HepG2 (cell line): Measurements from ENCODE around the gene NOC3L. TPM values are rescaled to one million over a fixed set of nuclear protein-coding genes. Genes with fewer than 3 reads are reported as not detected.

Experiments
- ATAC-seq: fragments of 200-7000 bp; cut with Tn5 transposase; 3 replicates; pipeline ENCODE4 v1.9.1; 2020; ENCODE audit warnings: mild to moderate bottlenecking, moderate library complexity
- BruUV-seq: library from RNA; stranded (reverse); fragments of 400-500 nt; replicated peaks from 2 replicates; lab custom pipeline; 2021; lab: Mats Ljungman, UMichigan
- CTCF ChIA-PET: fragments of 300-600 bp; formaldehyde crosslinking; extraction: SDS; loops from one replicate; lab custom pipeline; 2021; ENCODE audit warnings: low total read pairs, inconsistent platforms, low intra/inter-chr PET ratio; lab: Yijun Ruan, JAX
- POLR2A ChIA-PET: fragments of 350-600 bp; sonication (Branson Sonifier 250); formaldehyde crosslinking; loops from one replicate; lab custom pipeline; 2020; ENCODE audit warnings: antibody characterized with exemption, inconsistent platforms; lab: Yijun Ruan, JAX
- DNase-seq: peaks from one replicate; pipeline ENCODE4 v3.0.0-alpha.2; 2015; ENCODE audit warnings: low spot score
- FAIRE-seq: peaks from 3 replicates; lab custom pipeline; 2011; peaks lifted over from hg19 to GRCh38; lab: Jason Lieb, UNC
- H2AFZ ChIP-seq: one replicate; pipeline ENCODE4 v1.6.1; 2011; ENCODE audit warnings: low read length, inconsistent platforms
- H3K27ac ChIP-seq: fragments of 300-600 bp; 3 replicates; pipeline ENCODE4 v1.8.0; 2011; ENCODE audit warnings: mixed run types, mild to moderate bottlenecking, mixed read lengths, low read length, inconsistent platforms; ENCODE audit not compliant: insufficient read depth; ENCODE audit errors: extremely low read length
- H3K27me3 ChIP-seq, 2 experiments: fragments of 200-600 bp in 1 of 2; 2 replicates in 1 of 2; 3 replicates in 1 of 2; pipeline versions ENCODE4 v1.6.0 to v1.8.0; 2011; ENCODE audit warnings: low read length in 2 of 2, mild to moderate bottlenecking in 2 of 2, moderate library complexity in 2 of 2, inconsistent platforms in 1 of 2; ENCODE audit not compliant: insufficient read depth in 2 of 2, control insufficient read depth in 1 of 2
- H3K36me3 ChIP-seq, 2 experiments: fragments of 200-600 bp in 1 of 2; replicated peaks in 1 of 2; 2 replicates in 1 of 2; 3 replicates in 1 of 2; pipeline versions ENCODE4 v1.5.1 to v1.8.0; 2011; ENCODE audit warnings: low read length in 2 of 2, inconsistent platforms in 1 of 2; ENCODE audit not compliant: insufficient read depth in 2 of 2, control insufficient read depth in 1 of 2
- H3K4me1 ChIP-seq: 2 replicates; pipeline ENCODE4 v1.5.1; 2012; ENCODE audit warnings: low read length, inconsistent platforms; ENCODE audit not compliant: insufficient read depth
- H3K4me2 ChIP-seq: 2 replicates; pipeline ENCODE4 v1.6.0; 2011; ENCODE audit warnings: low read depth, low read length, inconsistent platforms
- H3K4me3 ChIP-seq, 3 experiments: fragments of 200-600 bp in 1 of 3; sonication (generic), shearing (Covaris generic) in 1 of 3; replicated peaks in 1 of 3; 2 replicates each; pipeline ENCODE4 v1.5.1; 2011 to 2016; ENCODE audit warnings: low read length in 3 of 3, inconsistent platforms in 2 of 3, low read depth in 2 of 3, mild to moderate bottlenecking in 2 of 3, control low read depth in 1 of 3, mixed read lengths in 1 of 3; ENCODE audit not compliant: insufficient read depth in 1 of 3
- H3K79me2 ChIP-seq: one replicate; pipeline ENCODE4 v1.6.1; 2011; ENCODE audit warnings: low read length, inconsistent platforms; ENCODE audit not compliant: insufficient read depth
- H3K9ac ChIP-seq: 2 replicates; pipeline ENCODE4 v1.6.0; 2011; ENCODE audit warnings: mild to moderate bottlenecking, low read depth, low read length, inconsistent platforms; ENCODE audit not compliant: insufficient read depth
- H3K9me3 ChIP-seq: 2 replicates; pipeline ENCODE4 v1.5.1; 2012; ENCODE audit warnings: mild to moderate bottlenecking, low read length
- H4K20me1 ChIP-seq: 2 replicates; pipeline ENCODE4 v1.6.0; 2011; ENCODE audit warnings: inconsistent platforms, mild to moderate bottlenecking, low read length, moderate library complexity; ENCODE audit not compliant: insufficient read depth
- ARNT ChIP-seq: fragments of 450-650 bp; IDR thresholded peaks from 2 replicates; pipeline ENCODE4 v1.6.1; 2017
- ATAD3A ChIP-seq: sonication (generic); formaldehyde crosslinking; IDR thresholded peaks from 2 replicates; pipeline ENCODE4 v1.4.0; 2020; ENCODE audit warnings: missing genetic modification reagents
- CAMTA2 ChIP-seq: sonication (generic); formaldehyde crosslinking; IDR thresholded peaks from 2 replicates; pipeline ENCODE4 v1.4.0; 2020; ENCODE audit warnings: mild to moderate bottlenecking, missing genetic modification reagents, borderline replicate concordance
- CBX1 ChIP-seq: IDR thresholded peaks from one replicate; pipeline ENCODE4 v1.6.1; 2016; ENCODE audit warnings: antibody characterized with exemption, low read depth
- KLF6 ChIP-seq: IDR thresholded peaks from 2 replicates; pipeline ENCODE4 v1.8.0; 2016; ENCODE audit warnings: missing biosample characterization, missing genetic modification reagents
- RAD51 ChIP-seq: fragments of 450-650 bp; IDR thresholded peaks from 2 replicates; pipeline ENCODE4 v1.6.1; 2016; ENCODE audit warnings: borderline replicate concordance
- RFXAP ChIP-seq: sonication (generic); formaldehyde crosslinking; IDR thresholded peaks from 2 replicates; pipeline ENCODE4 v1.4.0; 2020; ENCODE audit warnings: missing genetic modification reagents, borderline replicate concordance
- SMAD1 ChIP-seq: sonication (generic); formaldehyde crosslinking; IDR thresholded peaks from 2 replicates; pipeline ENCODE4 v1.4.0; 2020; ENCODE audit warnings: missing genetic modification reagents, low read depth, mild to moderate bottlenecking, borderline replicate concordance
- SOX5 ChIP-seq: IDR thresholded peaks from 2 replicates; pipeline ENCODE4 v1.6.1; 2016; ENCODE audit warnings: borderline replicate concordance
- STAT6 ChIP-seq: sonication (generic); formaldehyde crosslinking; IDR thresholded peaks from 2 replicates; pipeline ENCODE4 v1.4.0; 2020; ENCODE audit warnings: missing genetic modification reagents, mild to moderate bottlenecking, borderline replicate concordance
- TGIF2 ChIP-seq: IDR thresholded peaks from 2 replicates; pipeline ENCODE4 v1.6.1; 2016; ENCODE audit warnings: control low read depth, missing compliant biosample characterization
- ZFX ChIP-seq: sonication (generic); formaldehyde crosslinking; IDR thresholded peaks from 2 replicates; pipeline ENCODE4 v1.4.0; 2020; ENCODE audit warnings: mild to moderate bottlenecking, low read depth, missing genetic modification reagents, moderate library complexity
- ZMYM4 ChIP-seq: sonication (generic); formaldehyde crosslinking; IDR thresholded peaks from 2 replicates; pipeline ENCODE4 v1.8.1; 2023; ENCODE audit warnings: mild to moderate bottlenecking, missing genetic modification reagents
- ZNF576 ChIP-seq: sonication (generic); formaldehyde crosslinking; IDR thresholded peaks from 2 replicates; pipeline ENCODE4 v1.4.0; 2020; ENCODE audit warnings: mild to moderate bottlenecking, missing genetic modification reagents
- ZNF598 ChIP-seq: sonication (generic); formaldehyde crosslinking; IDR thresholded peaks from 2 replicates; pipeline ENCODE4 v1.5.1; 2020; ENCODE audit warnings: mild to moderate bottlenecking, missing genetic modification reagents, borderline replicate concordance
- ZNF737 ChIP-seq: sonication (generic); formaldehyde crosslinking; IDR thresholded peaks from 2 replicates; pipeline ENCODE4 v1.5.0; 2020; ENCODE audit warnings: missing genetic modification reagents, mild to moderate bottlenecking, borderline replicate concordance
- WGBS: methylation state at CpG from one replicate; pipeline ENCODE4 v1.1.6; 2017; ENCODE audit warnings: low lambda C conversion rate; 5-methylcytosine and 5-hydroxymethylcytosine counted together
- in situ Hi-C: cut with HindIII; loops from 2 replicates; pipeline ENCODE4 v1.10.0; 2017; ENCODE audit warnings: low pct_unique_long_range_greater_than_20kb; ENCODE audit not compliant: extremely low pct_ligation_motif_present
- intact Hi-C: fragments of 100-400 bp; cut with micrococcal nuclease; formaldehyde crosslinking; loops from one replicate; pipeline ENCODE4 v1.10.0; 2022; ENCODE audit not compliant: unreplicated experiment
- polyA plus RNA-seq, 8 experiments: library from polyadenylated mRNA; depleted of rRNA in 3 of 8; stranded (reverse) in 7 of 8; unstranded in 1 of 8; fragments of >200 nt; fragmentation: Illumina TruSeq in 4 of 8; extraction: Trizol in 4 of 8; gene quantifications; 2 replicates each; pipeline versions ENCODE4 v1.2.1 to v1.2.3, GENCODE V29; 2011 to 2016; ENCODE audit warnings: low read depth in 4 of 8, missing spikeins in 1 of 8, mixed read lengths in 1 of 8; ENCODE audit not compliant: insufficient read depth in 1 of 8
- total RNA-seq, 5 experiments: library from RNA; depleted of rRNA; stranded (reverse); fragments of >200 nt; fragmentation: Illumina TruSeq; extraction: Trizol; gene quantifications; 2 replicates each; pipeline ENCODE4 v1.2.3, GENCODE V29; 2016; ENCODE audit warnings: low read depth in 1 of 5

Gene NOC3L
- total and polyA plus RNA-seq, 2 of the 13 experiments (the other 11 are each of a cell fraction or from before 2014, with no cell fraction given): 7.8 to 36.6 TPM

- TF ChIP-seq RAD51 (no peak), KLF6 (CRISPR knock-in tag) (no peak)
- TF ChIP-seq, all 625 proteins: peak for 0
Measured at GRCh38 chr10:94294168-94294567, 68.6 kb downstream of the NOC3L start (continued).

GRCh38 chr10:94293354-94293753 is 69.4 kb downstream of the NOC3L start:
- BruUV-seq: no TSS peak
- CTCF ChIA-PET: no interaction called here

GRCh38 chr10:94292434-94293090 is 70.2 kb downstream of the NOC3L start:
- H3K79me2 ChIP-seq: no peaks in the 10 kb centered on the region
- no peaks in the 10 kb centered on the region for H3K27me3 ChIP-seq
- FAIRE-seq: no peak
- intact Hi-C loops: no loop called here
- no peak overlapping the region for H2AFZ ChIP-seq
- ChIA-PET POLR2A (no interaction called here), CTCF (no interaction called here)
- ATAC-seq: no peak
- H4K20me1 ChIP-seq: no peaks in the 10 kb centered on the region
- BruUV-seq: no TSS peak
- no peak overlapping the region for H3K4me3 ChIP-seq
- no peak for DNase-seq
- no peak overlapping the region for H3K9ac ChIP-seq
- H3K4me1 ChIP-seq: no peaks in the 10 kb centered on the region
- no peaks in the 10 kb centered on the region for H3K36me3 ChIP-seq
- no peaks in the 10 kb centered on the region for H3K9me3 ChIP-seq
- TF ChIP-seq STAT6 (CRISPR knock-in tag) (no peak), ZNF576 (no peak), ATAD3A (CRISPR knock-in tag) (no peak), ZFX (CRISPR knock-in tag) (no peak)
- no peak overlapping the region for H3K27ac ChIP-seq
- in situ Hi-C loops: no loop called here
- WGBS: 30% methylated on average over 2 of the region's 2 CpGs
- H3K4me2 ChIP-seq: no peak overlapping the region

More at GRCh38 chr10:94293354-94293753, 69.4 kb downstream of the NOC3L start:
- WGBS: 32% methylated on average over 1 of the region's 1 CpG
- H3K79me2 ChIP-seq: no peaks in the 10 kb centered on the region
- intact Hi-C loops: no loop called here
- no peaks in the 10 kb centered on the region for H4K20me1 ChIP-seq
- DNase-seq: no peak
- TF ChIP-seq SOX5 (CRISPR knock-in tag): no peak
- no peak for TF ChIP-seq TGIF2 (CRISPR knock-in tag)
- TF ChIP-seq RFXAP (CRISPR knock-in tag): no peak
- no peak for TF ChIP-seq ZMYM4
- TF ChIP-seq CBX1: no peak
- TF ChIP-seq ZNF598 (CRISPR knock-in tag): no peak
- TF ChIP-seq ZNF737: no peak
- no peak for TF ChIP-seq ARNT
- no peak for TF ChIP-seq CAMTA2 (CRISPR knock-in tag)
- no peak for TF ChIP-seq SMAD1 (CRISPR knock-in tag)
- TF ChIP-seq, all 625 proteins: peak for 0
- POLR2A ChIA-PET: no interaction called here
- Histone ChIP-seq H3K4me3 (no peak overlapping the region), H3K27me3 (no peaks in the 10 kb centered on the region), H3K9me3 (no peaks in the 10 kb centered on the region), H3K4me2 (no peak overlapping the region), H3K9ac (no peak overlapping the region), H3K4me1 (no peaks in the 10 kb centered on the region), H3K36me3 (no peaks in the 10 kb centered on the region), H3K27ac (no peak overlapping the region), H2AFZ (no peak overlapping the region)
- ATAC-seq: no peak
- in situ Hi-C loops: no loop called here
- no peak for FAIRE-seq
